ENCODE data around the gene SLC13A1.

The SLC13A1 gene

GRCh38 chr7:123198111-123198510 is 1.7 kb downstream of the SLC13A1 start:
- DNase-seq (ENCODE audit: low spot score): no peak

GRCh38 chr7:123193235-123193634 is 6.5 kb downstream of the SLC13A1 start:
- no peak for DNase-seq (ENCODE audit: low spot score)

- no peak for DNase-seq (ENCODE audit: low spot score)
Measured at GRCh38 chr7:123191132-123191531, 8.6 kb downstream of the SLC13A1 start.

- no peak for DNase-seq (ENCODE audit: low spot score)
Measured at GRCh38 chr7:123190109-123190831, 9.5 kb downstream of the SLC13A1 start.

- DNase-seq (ENCODE audit: low spot score): no peak
Measured at GRCh38 chr7:123185756-123186155, 14.0 kb downstream of the SLC13A1 start.

GRCh38 chr7:123184271-123184670 is 15.5 kb downstream of the SLC13A1 start:
- DNase-seq (ENCODE audit: low spot score): no peak

GRCh38 chr7:123183431-123183830 is 16.3 kb downstream of the SLC13A1 start:
- DNase-seq (ENCODE audit: low spot score): no peak

GRCh38 chr7:123177442-123177841 is 22.3 kb downstream of the SLC13A1 start:
- no peak for DNase-seq (ENCODE audit: low spot score)

GRCh38 chr7:123170333-123171246 is 29.2 kb downstream of the SLC13A1 start:
- DNase-seq (ENCODE audit: low spot score): no peak

GRCh38 chr7:123169065-123169464 is 30.7 kb downstream of the SLC13A1 start:
- no peak for DNase-seq (ENCODE audit: low spot score)

- no peak for DNase-seq (ENCODE audit: low spot score)
Measured at GRCh38 chr7:123157606-123158005, 42.2 kb downstream of the SLC13A1 start.

- no peak for DNase-seq (ENCODE audit: low spot score)
Measured at GRCh38 chr7:123155571-123155970, 44.2 kb downstream of the SLC13A1 start.

GRCh38 chr7:123154231-123154860 is 45.4 kb downstream of the SLC13A1 start:
- peak; percentile 91 for DNase-seq (ENCODE audit: low spot score)

GRCh38 chr7:123151443-123151842 is 48.3 kb downstream of the SLC13A1 start:
- no peak for DNase-seq (ENCODE audit: low spot score)

- DNase-seq (ENCODE audit: low spot score): no peak
Measured at GRCh38 chr7:123148813-123149212, 51.0 kb downstream of the SLC13A1 start.

GRCh38 chr7:123143252-123144006 is 56.3 kb downstream of the SLC13A1 start:
- no peak for DNase-seq (ENCODE audit: low spot score)

GRCh38 chr7:123140561-123140960 is 59.2 kb downstream of the SLC13A1 start:
- DNase-seq (ENCODE audit: low spot score): no peak

- no peak for DNase-seq (ENCODE audit: low spot score)
Measured at GRCh38 chr7:123135960-123136359, 63.8 kb downstream of the SLC13A1 start.

- DNase-seq (ENCODE audit: low spot score): no peak
Measured at GRCh38 chr7:123133924-123134323, 65.8 kb downstream of the SLC13A1 start.

- no peak for DNase-seq (ENCODE audit: low spot score)
Measured at GRCh38 chr7:123131961-123132360, 67.8 kb downstream of the SLC13A1 start.

- no peak for DNase-seq (ENCODE audit: low spot score)
Measured at GRCh38 chr7:123131556-123131955, 68.2 kb downstream of the SLC13A1 start.

- DNase-seq (ENCODE audit: low spot score): peak; percentile 40
Measured at GRCh38 chr7:123131140-123131539, 68.6 kb downstream of the SLC13A1 start.

Data from RKO (cell line).